Tongue (tissue), 3 donors: ENCODE data around the gene THUMPD1. TPM values are rescaled to one million over a fixed set of nuclear protein-coding genes. Genes with fewer than 3 reads are reported as not detected.
"Not testable (repeated sequence)": the region's sequence is repeated elsewhere in the genome, so short reads cannot be mapped to it uniquely, and the experiment has no call there.

Experiments
- DNase-seq: peaks from one replicate; pipeline ENCODE4 v3.0.0-alpha.2; 2015
- small RNA-seq: library from RNA; depleted of rRNA; stranded (forward); fragments of <200 nt; gene quantifications from one replicate; pipeline ENCODE3, GENCODE V24; 2014; ENCODE audit warnings: low replicate concordance
- total RNA-seq: library from RNA; depleted of rRNA; stranded (reverse); fragments of >200 nt; gene quantifications from one replicate; pipeline ENCODE4 v1.2.3, GENCODE V29; 2014

THUMPD1 gene
- total RNA-seq, 1 donor from 2014 or later = 80.7 TPM

- not testable (repeated sequence) for DNase-seq
These were observed 47.5 kb downstream of the THUMPD1 start for GRCh38 chr16:20694096-20694495.

GRCh38 chr16:20689668-20690067 is 52.0 kb downstream of the THUMPD1 start:
- DNase-seq = no peak

GRCh38 chr16:20683812-20684211 is 57.8 kb downstream of the THUMPD1 start:
- DNase-seq = no peak

Small RNA genes lying within 50 kb of the gene (small RNA-seq; reads per million reads assigned to genes)
- not detected for gene RNU6-944P

Other genes starting within 250 kb of the THUMPD1 start
- gene ACSM2B, start 165.5 kb downstream of the THUMPD1 start, total RNA-seq = not detected
- not detected for gene ACSM1, start 44.1 kb downstream of the THUMPD1 start, total RNA-seq
- 4.4 TPM for gene ACSM3, start 22.2 kb upstream of the THUMPD1 start, total RNA-seq
- gene ERI2, start 64.7 kb upstream of the THUMPD1 start, total RNA-seq = 25.7 TPM
- gene REXO5, start 64.7 kb upstream of the THUMPD1 start, total RNA-seq = 10.2 TPM
- gene DCUN1D3, start 158.5 kb upstream of the THUMPD1 start, total RNA-seq = 10.3 TPM
- gene LYRM1, start 159.0 kb upstream of the THUMPD1 start, total RNA-seq = 27.6 TPM